Endothelial cell of umbilical vein (primary cell): ENCODE results near the gene PRPSAP1. TPM values are rescaled to one million over a fixed set of nuclear protein-coding genes. Genes with fewer than 3 reads are reported as not detected.

Experiments used
- BruUV-seq: library from RNA; stranded (reverse); fragments of 400-500 nt; replicated peaks from 2 replicates; lab custom pipeline; 2021; lab: Mats Ljungman, UMichigan
- CTCF ChIA-PET: fragments of 300-600, 350-600 bp; sonication (Branson Sonifier 250); formaldehyde crosslinking; loops from one replicate; lab custom pipeline; 2021; ENCODE audit warnings: antibody characterized with exemption, inconsistent platforms; lab: Charles Lee
- POLR2A ChIA-PET: fragments of 300-600, 350-600 bp; sonication (Branson Sonifier 250); formaldehyde crosslinking; loops from one replicate; lab custom pipeline; 2021; ENCODE audit warnings: antibody characterized with exemption, inconsistent platforms; lab: Charles Lee
- DNase-seq: peaks from one replicate; pipeline ENCODE4 v3.0.0-alpha.2; 2011; ENCODE audit warnings: low read depth, low spot score
- FAIRE-seq: peaks from 2 replicates; lab custom pipeline; 2011; peaks lifted over from hg19 to GRCh38; lab: Jason Lieb, UNC
- H2AFZ ChIP-seq: 2 replicates; pipeline ENCODE4 v1.6.0; 2012; ENCODE audit warnings: low read depth, low read length, control low read depth, inconsistent platforms
- H3K27ac ChIP-seq: 2 replicates; pipeline ENCODE4 v1.5.1; 2011; ENCODE audit warnings: low read depth, mild to moderate bottlenecking, control low read depth, low read length, moderate library complexity; ENCODE audit not compliant: insufficient read depth
- H3K27me3 ChIP-seq, 2 experiments: 2 replicates each; pipeline versions ENCODE4 v1.6.0 to v1.6.1; 2011; ENCODE audit warnings: low read length in 2 of 2, mixed read lengths in 1 of 2; ENCODE audit not compliant: control insufficient read depth in 2 of 2, insufficient read depth in 2 of 2
- H3K36me3 ChIP-seq, 2 experiments: 2 replicates in 1 of 2; 3 replicates in 1 of 2; pipeline ENCODE4 v1.5.1; 2011; ENCODE audit warnings: low read length in 2 of 2, mild to moderate bottlenecking in 1 of 2, moderate library complexity in 1 of 2; ENCODE audit not compliant: control insufficient read depth in 2 of 2, insufficient read depth in 2 of 2; ENCODE audit errors: extremely low read depth in 1 of 2
- H3K4me1 ChIP-seq: 3 replicates; pipeline ENCODE4 v1.5.1; 2011; ENCODE audit warnings: mild to moderate bottlenecking, low read length; ENCODE audit not compliant: control insufficient read depth, insufficient read depth; ENCODE audit errors: extremely low read depth
- H3K4me2 ChIP-seq: 2 replicates; pipeline ENCODE4 v1.6.1; 2011; ENCODE audit warnings: low read length, control low read depth, mixed read lengths; ENCODE audit not compliant: insufficient read depth
- H3K4me3 ChIP-seq, 3 experiments: fragments of 200-600 bp in 1 of 3; sonication (generic), shearing (Covaris generic) in 1 of 3; replicated peaks in 1 of 3; 2 replicates each; pipeline ENCODE4 v1.5.1; 2011 to 2016; ENCODE audit warnings: control low read depth in 3 of 3, low read length in 3 of 3, mild to moderate bottlenecking in 2 of 3, inconsistent platforms in 1 of 3, low read depth in 1 of 3, moderate library complexity in 1 of 3; ENCODE audit not compliant: insufficient read depth in 1 of 3
- H3K79me2 ChIP-seq: 2 replicates; pipeline ENCODE4 v1.6.0; 2012; ENCODE audit warnings: low read length, inconsistent platforms; ENCODE audit not compliant: control insufficient read depth, insufficient read depth
- H3K9ac ChIP-seq: replicated peaks from 2 replicates; pipeline ENCODE3; 2011; ENCODE audit warnings: low read length, control low read depth; ENCODE audit not compliant: insufficient read depth; ENCODE audit errors: extremely low read depth
- H3K9me1 ChIP-seq: replicated peaks from 3 replicates; pipeline ENCODE4 v1.6.0; 2011; ENCODE audit warnings: mild to moderate bottlenecking, low read length; ENCODE audit not compliant: control insufficient read depth, insufficient read depth; ENCODE audit errors: extremely low read depth
- H3K9me3 ChIP-seq: replicated peaks from 2 replicates; pipeline ENCODE4 v1.5.1; 2012; ENCODE audit warnings: low read length, inconsistent platforms; ENCODE audit not compliant: control insufficient read depth, insufficient read depth
- H4K20me1 ChIP-seq: replicated peaks from 2 replicates; pipeline ENCODE3; 2011; ENCODE audit warnings: mild to moderate bottlenecking, low read length; ENCODE audit not compliant: control insufficient read depth, insufficient read depth; ENCODE audit errors: extremely low read depth
- EZH2 ChIP-seq: IDR thresholded peaks from 2 replicates; pipeline ENCODE4 v1.6.1; 2012; ENCODE audit warnings: borderline replicate concordance, low read depth, mild to moderate bottlenecking, moderate library complexity, low read length, inconsistent platforms; ENCODE audit not compliant: severe bottlenecking
- FOS ChIP-seq: IDR thresholded peaks from 2 replicates; pipeline ENCODE4 v1.6.1; 2011; ENCODE audit warnings: mild to moderate bottlenecking, low read length, moderate library complexity, borderline replicate concordance; ENCODE audit not compliant: insufficient read depth
- GATA2 ChIP-seq: IDR thresholded peaks from 2 replicates; pipeline ENCODE4 v1.7.0; 2011; ENCODE audit warnings: low read depth, mild to moderate bottlenecking, moderate library complexity, mixed read lengths, low read length; ENCODE audit not compliant: insufficient read length, insufficient read depth
- JUN ChIP-seq: IDR thresholded peaks from 2 replicates; pipeline ENCODE4 v1.6.1; 2011; ENCODE audit warnings: borderline replicate concordance, low read depth; ENCODE audit not compliant: insufficient read length, insufficient read depth
- MYC ChIP-seq: IDR thresholded peaks from one replicate; pipeline ENCODE4 v1.6.1; 2011; ENCODE audit warnings: mild to moderate bottlenecking, low read depth, low read length
- POLR2A ChIP-seq: IDR thresholded peaks from 2 replicates; pipeline ENCODE4 v1.6.1; 2012; ENCODE audit warnings: low read depth, mild to moderate bottlenecking, control low read depth, low read length
- POLR2AphosphoS5 ChIP-seq: IDR thresholded peaks from 2 replicates; pipeline ENCODE4 v1.6.1; 2012; ENCODE audit warnings: low read depth, mild to moderate bottlenecking, control low read depth, low read length, moderate library complexity; ENCODE audit not compliant: insufficient read depth
- dilution Hi-C: fragments of 300-500 bp; cut with MboI; formaldehyde crosslinking; loops from one replicate; pipeline ENCODE4 v1.15.0; 2019; ENCODE audit warnings: low sequenced_read_pairs; ENCODE audit not compliant: extremely low pct_ligation_motif_present
- intact Hi-C: fragments of 100-400 bp; cut with micrococcal nuclease; formaldehyde crosslinking; loops from one replicate; pipeline ENCODE4 v1.10.0; 2022
- polyA plus RNA-seq, 4 experiments: library from polyadenylated mRNA; depleted of rRNA in 3 of 4; stranded (reverse) in 3 of 4; unstranded in 1 of 4; fragments of >200 nt; gene quantifications; 2 replicates each; pipeline versions ENCODE4 v1.2.1 to v1.2.3, GENCODE V29; 2011 to 2012; ENCODE audit warnings: missing spikeins in 1 of 4
- total RNA-seq: library from RNA; stranded (reverse); gene quantifications from 2 replicates; pipeline ENCODE4 v1.2.3, GENCODE V29; 2021
- TF ChIP-seq, protein P1 (sequence below), 2 donors: IDR thresholded peaks; 1 replicate in 1 of 2; 2 replicates in 1 of 2; pipeline ENCODE4 v1.5.1; 2011; ENCODE audit warnings: low read length in 2 of 2, mild to moderate bottlenecking in 2 of 2, moderate library complexity in 2 of 2, control low read depth in 1 of 2, inconsistent platforms in 1 of 2, low read depth in 1 of 2; ENCODE audit not compliant: insufficient read depth in 1 of 2; ENCODE audit errors: extremely low read depth in 1 of 2
- TF ChIP-seq, protein P2 (sequence below): IDR thresholded peaks from 2 replicates; pipeline ENCODE4 v1.6.1; 2011; ENCODE audit not compliant: insufficient read depth, insufficient read length

The PRPSAP1 gene
- total and polyA plus RNA-seq, 2 donors (not counting 3 experiments of a cell fraction or from before 2014, with no cell fraction given): 90.2 to 123 TPM

DNA sequence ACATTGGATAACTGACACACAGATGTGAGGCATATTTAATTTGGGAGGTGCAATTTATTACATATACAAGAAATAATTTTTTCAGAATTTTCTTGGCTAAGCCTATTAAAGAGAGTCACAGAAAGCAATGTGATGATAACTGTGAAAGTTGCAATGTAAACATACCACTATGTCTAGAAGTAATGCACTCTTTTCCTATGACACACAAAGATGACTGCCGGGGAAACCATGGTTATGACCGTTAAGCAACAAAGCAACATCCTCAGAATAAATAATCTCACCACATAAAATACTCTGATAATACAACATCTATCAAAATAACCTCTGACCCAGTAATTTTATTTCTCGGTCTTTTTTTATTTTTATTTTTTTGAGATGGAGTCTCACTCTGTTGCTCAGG is 35.1 kb downstream of the PRPSAP1 start:
- no peak for FAIRE-seq
- no peak overlapping the region for H3K27ac ChIP-seq

DNA sequence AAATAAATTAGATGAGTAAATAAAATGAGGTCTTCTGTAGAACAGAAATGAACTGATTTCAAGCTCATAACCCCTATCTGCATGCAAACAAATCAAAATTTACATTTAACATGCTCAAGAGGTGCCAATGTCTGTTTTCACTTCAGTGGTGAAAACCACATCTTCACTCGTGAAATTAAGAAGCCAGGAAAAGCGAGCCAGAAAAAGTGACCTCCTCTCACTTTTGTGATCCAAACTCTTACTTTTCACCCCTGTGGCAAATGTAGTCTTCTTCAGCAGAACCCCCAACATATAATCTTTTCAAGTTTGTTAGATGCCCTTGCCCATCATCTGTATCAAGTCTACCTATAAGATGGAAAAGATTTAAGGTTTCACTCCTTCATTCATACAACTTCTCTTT is 36.2 kb downstream of the PRPSAP1 start:
- Histone ChIP-seq H3K4me3 (no peak overlapping the region), H3K27me3 (no peaks in the 10 kb centered on the region), H3K79me2 (peaks cover 2% of the 10 kb centered on the region), H3K9me1 (no peaks in the 10 kb centered on the region), H3K4me1 (peaks cover 30% of the 10 kb centered on the region), H3K9me3 (no peaks in the 10 kb centered on the region), H3K9ac (no peak overlapping the region), H3K36me3 (peaks cover 8 to 16% of the 10 kb centered on the region in 2 experiments), H3K4me2 (no peak overlapping the region), H3K27ac (no peak overlapping the region), H2AFZ (no peak overlapping the region), H4K20me1 (peaks cover 2% of the 10 kb centered on the region)
- no peak for FAIRE-seq
- ChIA-PET CTCF (interaction anchor here (0.9 to 1.5 kb wide), 2 partner anchors 10 to 36 kb away, joined by 3 to 4 read pairs; no protein-coding TSS in a partner anchor), POLR2A (no interaction called here)
- intact Hi-C loops: loop anchor here (10.0 kb wide), 1 partner anchor 187 kb away; the partner anchor contains the start of gene RHBDF2
- no TSS peak for BruUV-seq
- dilution Hi-C loops: no loop called here
- no peak for DNase-seq
- TF ChIP-seq FOS (no peak), JUN (no peak), POLR2A (no peak), GATA2 (no peak), EZH2 (no peak), MYC (no peak), POLR2AphosphoS5 (no peak)
- TF ChIP-seq, protein P1, sequence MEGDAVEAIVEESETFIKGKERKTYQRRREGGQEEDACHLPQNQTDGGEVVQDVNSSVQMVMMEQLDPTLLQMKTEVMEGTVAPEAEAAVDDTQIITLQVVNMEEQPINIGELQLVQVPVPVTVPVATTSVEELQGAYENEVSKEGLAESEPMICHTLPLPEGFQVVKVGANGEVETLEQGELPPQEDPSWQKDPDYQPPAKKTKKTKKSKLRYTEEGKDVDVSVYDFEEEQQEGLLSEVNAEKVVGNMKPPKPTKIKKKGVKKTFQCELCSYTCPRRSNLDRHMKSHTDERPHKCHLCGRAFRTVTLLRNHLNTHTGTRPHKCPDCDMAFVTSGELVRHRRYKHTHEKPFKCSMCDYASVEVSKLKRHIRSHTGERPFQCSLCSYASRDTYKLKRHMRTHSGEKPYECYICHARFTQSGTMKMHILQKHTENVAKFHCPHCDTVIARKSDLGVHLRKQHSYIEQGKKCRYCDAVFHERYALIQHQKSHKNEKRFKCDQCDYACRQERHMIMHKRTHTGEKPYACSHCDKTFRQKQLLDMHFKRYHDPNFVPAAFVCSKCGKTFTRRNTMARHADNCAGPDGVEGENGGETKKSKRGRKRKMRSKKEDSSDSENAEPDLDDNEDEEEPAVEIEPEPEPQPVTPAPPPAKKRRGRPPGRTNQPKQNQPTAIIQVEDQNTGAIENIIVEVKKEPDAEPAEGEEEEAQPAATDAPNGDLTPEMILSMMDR (IDR thresholded peaks at IDR 0.05; ENCODE audit: extremely low read depth in 1 of 2, insufficient read depth in 1 of 2, low read depth in 1 of 2, low read length in 2 of 2): no peak
- TF ChIP-seq, protein P2, sequence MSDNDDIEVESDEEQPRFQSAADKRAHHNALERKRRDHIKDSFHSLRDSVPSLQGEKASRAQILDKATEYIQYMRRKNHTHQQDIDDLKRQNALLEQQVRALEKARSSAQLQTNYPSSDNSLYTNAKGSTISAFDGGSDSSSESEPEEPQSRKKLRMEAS: no peak

More for the DNA sequence above, 35.1 kb downstream of the PRPSAP1 start:
- Histone ChIP-seq H3K9ac (no peak overlapping the region), H3K27me3 (no peaks in the 10 kb centered on the region), H3K9me1 (no peaks in the 10 kb centered on the region), H4K20me1 (peaks cover 2% of the 10 kb centered on the region), H3K4me3 (no peak overlapping the region), H3K9me3 (no peaks in the 10 kb centered on the region), H3K4me2 (no peak overlapping the region), H3K4me1 (peaks cover 29% of the 10 kb centered on the region), H3K36me3 (peaks cover 0 to 9% of the 10 kb centered on the region in 2 experiments), H2AFZ (no peak overlapping the region), H3K79me2 (peaks cover 2% of the 10 kb centered on the region)
- POLR2A ChIA-PET: no interaction called here
- dilution Hi-C loops (no loop called here), intact Hi-C loops (loop anchor here (10.0 kb wide), 1 partner anchor 186 kb away; the partner anchor contains the start of gene RHBDF2)
- TF ChIP-seq GATA2: no peak
- TF ChIP-seq POLR2AphosphoS5: no peak
- TF ChIP-seq MYC: no peak
- no peak for TF ChIP-seq FOS
- TF ChIP-seq, protein P1 (IDR thresholded peaks at IDR 0.05; ENCODE audit: extremely low read depth in 1 of 2, insufficient read depth in 1 of 2, low read depth in 1 of 2, low read length in 2 of 2): no peak
- no peak for TF ChIP-seq POLR2A
- no TSS peak for BruUV-seq
- CTCF ChIA-PET: no interaction called here
- DNase-seq: no peak
